Stimulated activated CD8-positive, alpha-beta memory T cell treated with anti-CD3 and anti-CD28 coated beads, Interleukin-12 subunit alpha, Interleukin-12 subunit beta, amount 100 ng/mL, for 24 hours (primary cell): ENCODE data around the gene TECPR1.
"Not testable (repeated sequence)": the region's sequence is repeated elsewhere in the genome, so short reads cannot be mapped to it uniquely, and the experiment has no call there.

ENCODE experiments used
- DNase-seq: peaks from one replicate; pipeline ENCODE4 v3.0.0-alpha.2; 2020; ENCODE audit errors: extremely low read depth

Gene TECPR1

DNA sequence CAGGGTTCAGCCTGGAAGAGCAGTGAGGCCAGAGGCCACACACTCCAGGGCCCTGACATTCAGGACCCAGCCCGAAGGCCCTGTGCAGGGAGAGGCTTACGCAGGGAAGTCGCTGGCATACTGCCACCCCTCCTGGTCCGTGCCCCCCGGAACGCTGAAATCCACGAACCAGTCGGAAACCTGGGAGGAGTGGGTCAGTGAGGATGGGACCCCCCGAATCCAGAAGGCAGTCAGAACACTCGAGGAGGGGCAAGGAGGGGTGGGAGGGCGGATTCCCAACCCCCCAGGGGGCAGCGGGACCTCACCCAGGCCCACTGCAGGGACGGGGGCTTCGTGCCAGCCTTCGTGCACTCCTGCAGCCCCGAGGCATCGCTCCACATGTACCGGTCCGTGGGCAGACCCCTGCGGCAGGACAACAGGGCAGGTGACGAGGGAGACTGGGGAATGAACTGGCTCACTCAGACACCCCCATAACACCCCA is 27.3 kb downstream of the TECPR1 start:
- no peak for DNase-seq

DNA sequence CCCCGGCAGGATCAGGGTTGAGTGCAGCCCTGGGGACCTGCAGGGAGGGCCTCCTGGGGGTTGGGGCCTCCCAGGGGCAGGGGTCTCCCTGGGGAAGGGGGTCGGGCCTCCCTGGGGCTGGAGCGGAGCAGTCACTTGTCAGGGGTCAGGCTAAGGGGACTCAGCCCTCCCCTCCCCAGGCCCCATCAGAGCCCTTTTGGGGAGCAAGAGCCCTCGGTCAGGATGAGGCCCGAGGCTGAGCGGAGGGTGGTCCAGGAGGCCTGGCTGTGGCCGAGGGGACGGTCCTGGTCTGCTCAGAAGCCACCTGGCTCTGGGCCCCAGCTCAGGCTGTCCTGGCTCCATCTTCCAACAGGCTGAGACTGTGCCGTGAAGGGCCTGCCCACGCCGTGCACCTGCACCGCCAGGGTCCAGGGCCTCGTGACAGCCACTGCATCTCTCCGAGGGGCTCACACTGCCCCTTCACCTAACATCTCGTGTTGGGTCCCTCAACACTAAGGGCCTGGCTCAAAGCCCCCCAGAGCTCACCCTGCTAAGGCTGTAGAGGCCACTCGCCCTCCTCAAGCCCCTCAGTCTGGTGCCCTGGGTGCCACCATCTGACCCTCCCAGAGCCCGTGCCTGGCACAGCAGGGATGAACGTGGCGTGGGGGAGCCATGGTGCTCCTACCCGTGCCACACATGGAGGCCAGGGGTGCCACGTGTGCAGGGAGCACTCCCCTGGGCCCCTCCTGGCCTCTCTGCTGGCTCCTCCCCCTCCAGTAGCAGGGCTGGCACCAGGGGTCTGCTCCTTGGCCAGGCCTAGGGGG is 27.9 kb downstream of the TECPR1 start:
- no peak for DNase-seq

DNA sequence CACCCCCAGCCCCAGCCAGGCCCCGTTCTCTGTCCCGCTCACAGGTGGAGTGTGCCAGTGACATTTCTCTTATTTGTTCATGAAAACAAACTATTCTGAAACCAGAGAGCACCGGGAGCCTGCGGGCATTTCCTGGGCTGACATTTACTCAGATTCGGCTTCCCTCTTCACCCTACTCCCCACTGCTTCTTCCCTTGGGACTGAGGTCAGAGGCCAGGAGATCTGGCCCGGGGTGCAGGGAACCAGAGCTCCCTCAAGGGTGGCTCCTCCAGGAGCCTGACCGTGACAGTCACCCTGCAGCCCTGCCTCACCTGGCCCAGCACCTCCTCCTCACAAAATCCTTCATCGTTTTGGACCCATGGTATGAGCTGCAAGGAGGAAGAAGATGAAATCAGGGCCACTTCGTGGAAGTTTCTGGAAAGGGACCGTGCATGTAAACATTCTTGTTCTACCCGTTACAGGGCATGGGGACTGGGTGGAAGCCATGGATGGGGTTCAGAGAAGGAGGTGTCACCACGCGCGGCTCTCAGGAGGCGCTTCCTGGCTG is 28.6 kb downstream of the TECPR1 start:
- DNase-seq = no peak

DNA sequence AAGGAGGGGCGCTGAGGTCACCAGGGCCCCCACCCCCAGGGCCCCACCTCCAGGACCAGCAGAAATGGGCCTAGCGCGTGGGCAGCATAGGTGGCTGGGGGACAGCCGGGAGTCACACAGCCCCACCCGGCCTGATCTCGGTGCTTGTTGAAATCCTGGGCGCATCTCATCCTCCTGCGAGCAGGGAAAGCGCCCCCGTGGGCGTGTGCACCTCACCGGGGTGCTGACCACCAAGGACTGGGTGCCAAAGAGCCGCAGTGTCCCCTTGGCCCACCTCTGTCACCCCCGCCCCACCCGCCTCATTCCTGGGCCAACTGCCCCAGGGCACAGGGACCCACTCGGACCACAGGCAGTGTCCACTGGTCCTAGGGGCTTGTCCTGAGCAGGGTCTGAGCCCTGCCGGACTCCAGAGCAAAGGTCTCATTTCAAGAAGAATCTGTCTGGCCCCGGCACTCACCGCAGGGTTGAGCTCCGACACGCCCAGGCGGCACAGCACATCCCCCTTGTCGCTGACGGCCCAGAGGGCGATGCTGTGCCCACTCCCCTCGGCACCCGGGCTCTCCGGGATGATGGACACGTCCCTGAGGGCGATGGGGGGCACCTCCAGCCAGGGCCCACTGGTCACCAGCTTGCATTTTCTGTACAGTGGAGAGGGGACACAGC is 29.4 kb downstream of the TECPR1 start:
- DNase-seq = no peak

DNA sequence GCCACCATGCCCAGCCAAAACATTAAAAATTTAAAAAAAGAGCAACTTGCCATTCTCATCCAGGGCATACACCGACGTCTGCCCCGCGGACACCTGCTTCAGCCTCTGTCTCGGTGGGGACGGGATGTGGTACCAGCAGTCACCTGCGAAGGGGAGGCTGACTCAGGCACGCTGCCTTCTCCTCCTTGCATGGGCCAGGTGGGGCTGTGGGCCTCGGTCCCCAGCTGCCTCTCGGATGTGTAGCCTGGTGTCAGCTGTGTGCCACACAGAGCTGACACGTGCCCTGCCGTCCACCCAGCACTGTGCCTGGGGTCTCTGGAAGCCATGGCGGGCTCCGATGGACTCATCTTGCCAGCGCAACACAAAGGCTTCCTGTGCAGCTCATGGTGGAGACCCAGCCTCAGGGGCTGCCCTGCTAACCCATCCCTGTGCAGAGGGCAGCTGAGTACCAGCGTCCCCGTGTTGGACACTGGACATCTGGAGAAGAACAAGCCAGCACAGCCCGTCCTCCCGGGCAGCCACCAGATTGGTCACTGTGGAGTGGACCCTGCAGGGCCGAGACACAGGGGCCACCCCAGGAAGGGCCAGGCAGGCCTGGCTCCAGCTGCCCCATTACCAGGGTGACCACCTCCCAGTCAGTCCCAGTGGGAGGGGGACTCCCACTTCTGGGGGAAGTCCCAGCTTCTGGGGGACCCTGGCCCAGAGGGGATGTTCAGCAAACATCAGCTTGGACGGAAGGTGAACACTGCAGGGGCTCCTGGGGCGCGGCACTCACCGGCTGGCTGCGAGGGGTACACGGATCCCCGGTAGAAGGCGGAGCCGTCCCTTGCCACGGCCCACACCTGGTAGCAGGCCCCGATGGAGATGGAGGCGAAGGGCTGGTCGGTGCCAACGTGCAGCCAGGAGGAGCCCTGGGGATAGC is 30.2 kb downstream of the TECPR1 start:
- no peak for DNase-seq

DNA sequence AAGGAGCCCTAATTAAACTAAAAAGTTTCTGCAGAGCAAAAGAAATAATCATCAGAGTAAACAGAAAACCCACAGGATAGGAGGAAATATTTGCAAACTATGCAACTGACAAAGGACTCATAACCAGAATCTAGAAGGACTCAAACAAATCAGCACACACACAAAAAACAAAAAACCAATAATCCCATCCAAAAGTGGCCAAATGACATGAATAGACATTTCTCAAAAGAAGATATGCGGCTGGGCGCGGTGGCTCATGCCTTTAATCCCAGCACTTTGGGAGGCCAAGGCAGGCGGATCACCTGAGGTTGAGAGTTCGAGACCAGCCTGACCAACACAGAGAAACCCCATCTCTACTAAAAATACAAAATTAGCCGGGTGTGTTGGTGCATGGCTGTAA is 32.6 kb downstream of the TECPR1 start:
- not testable (repeated sequence) for DNase-seq

DNA sequence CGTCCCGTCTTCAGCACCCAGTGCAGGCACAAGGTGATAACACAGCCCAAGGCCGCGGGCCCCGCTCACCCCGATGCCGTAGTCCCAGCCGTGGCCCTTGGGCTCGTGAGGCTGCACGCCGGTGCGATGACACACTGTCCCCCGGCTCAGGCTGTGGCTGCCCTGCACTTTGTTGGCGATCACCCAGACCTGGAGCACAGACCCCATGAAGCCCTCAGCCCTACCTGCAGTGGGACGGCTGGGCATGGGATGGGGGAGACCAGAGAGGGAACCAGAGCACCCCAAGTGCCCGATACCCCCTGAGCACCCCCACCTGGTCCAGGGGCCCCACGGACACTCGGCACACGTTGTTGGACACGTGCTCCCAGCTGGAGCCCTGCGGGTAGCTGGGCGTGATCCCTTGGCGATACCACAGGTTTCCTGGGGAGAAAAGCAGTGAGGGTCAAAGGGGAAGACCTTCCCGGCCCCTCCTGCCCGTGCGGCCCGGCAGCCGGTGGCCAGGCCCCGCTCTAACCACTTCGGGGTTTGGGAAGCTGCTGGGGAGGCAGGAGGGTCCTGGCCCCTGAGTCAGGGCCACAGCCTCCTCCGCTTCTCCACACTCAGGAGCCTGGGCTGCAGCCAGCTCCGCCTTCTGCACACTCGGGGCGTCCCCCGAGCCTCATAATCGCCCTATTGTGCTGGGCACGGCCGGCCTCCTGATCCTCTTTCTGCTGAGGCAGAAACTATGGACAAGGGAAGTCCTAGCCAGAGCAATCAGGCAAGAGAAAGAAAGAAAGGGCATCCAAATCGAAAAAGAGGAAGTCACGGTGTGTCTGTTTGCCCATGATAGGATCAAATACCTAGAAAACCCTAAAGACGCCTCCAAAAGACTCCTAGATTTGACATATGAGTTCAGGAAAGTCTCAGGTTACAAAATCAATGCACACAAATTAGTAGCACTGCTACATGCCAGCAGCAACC is 34.1 kb downstream of the TECPR1 start:
- no peak for DNase-seq

DNA sequence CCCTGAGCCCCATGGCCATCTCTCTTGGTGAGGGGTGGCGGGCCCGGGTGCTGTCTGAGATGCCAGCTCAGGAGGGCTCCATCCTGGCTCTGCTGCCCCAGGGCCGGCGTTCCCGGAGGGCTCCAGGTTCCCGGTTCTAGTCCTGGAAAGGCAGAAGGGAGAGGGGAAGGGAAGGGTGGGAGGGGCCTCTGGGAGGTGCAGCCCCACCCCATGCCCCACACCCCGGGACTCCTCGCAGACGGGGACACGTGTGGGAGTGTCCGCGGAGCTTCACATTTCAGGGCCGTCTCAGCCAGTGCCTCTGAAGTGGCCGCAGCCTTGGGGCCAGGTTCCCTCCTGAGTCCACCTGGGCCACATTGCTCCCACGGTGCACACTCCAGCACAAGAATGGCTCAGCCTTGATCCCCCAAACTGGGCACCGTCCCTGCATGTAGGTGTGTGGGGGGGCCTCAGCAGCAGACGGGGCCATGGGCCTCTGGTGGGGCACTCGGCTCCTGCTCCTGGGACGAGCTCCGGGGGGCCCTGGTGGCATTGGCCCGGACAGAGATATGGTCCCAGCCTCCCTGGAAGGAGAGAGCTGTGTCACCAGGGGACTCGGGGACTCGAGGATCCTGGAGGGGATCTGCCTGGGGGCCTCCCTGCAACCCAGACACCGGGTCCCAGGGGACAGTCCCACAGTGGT is 35.0 kb downstream of the TECPR1 start:
- no peak for DNase-seq

DNA sequence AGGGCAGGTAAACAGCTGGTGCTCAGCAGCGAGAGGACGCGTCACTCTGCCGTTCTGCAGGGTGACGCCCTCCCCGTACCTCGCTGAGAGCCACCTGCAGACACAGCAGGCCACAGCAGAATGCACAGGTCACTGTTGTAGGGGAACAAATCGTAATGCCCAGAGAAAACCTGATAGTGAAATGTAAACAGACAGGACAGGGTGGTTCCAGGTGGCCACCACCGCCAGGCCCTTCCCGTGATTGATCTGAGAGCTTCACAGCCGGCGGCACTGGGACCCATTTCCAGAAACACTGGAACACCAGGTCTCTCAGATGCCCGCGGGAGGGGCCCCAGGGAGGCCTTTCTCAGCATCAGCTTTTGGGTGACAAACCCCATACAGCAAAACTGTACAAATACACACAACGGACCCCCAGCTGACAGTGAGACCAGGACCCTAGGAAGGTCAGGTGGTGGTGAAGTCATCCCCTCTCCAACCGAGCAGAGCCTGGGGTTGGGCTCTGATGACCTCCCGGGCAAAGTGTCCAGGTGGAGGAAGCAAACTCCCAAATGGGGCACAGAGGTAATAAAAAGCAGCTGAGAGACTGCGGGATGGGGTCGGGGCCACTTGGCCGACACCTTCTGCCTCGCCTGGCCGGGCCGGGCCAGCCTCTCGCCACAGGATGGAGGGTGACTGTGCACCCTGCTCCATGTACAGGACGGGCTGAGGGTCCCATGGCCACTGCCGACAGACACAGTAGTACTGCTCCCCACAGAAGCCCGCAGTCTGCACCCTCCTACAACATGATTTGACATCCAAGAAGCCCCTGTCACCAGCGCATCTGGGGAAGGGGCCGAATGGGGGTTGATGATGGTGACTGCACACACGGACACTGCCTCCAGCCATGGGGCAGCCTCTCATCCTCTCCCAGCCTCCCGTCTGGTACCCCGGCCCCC is 36.2 kb downstream of the TECPR1 start:
- no peak for DNase-seq

DNA sequence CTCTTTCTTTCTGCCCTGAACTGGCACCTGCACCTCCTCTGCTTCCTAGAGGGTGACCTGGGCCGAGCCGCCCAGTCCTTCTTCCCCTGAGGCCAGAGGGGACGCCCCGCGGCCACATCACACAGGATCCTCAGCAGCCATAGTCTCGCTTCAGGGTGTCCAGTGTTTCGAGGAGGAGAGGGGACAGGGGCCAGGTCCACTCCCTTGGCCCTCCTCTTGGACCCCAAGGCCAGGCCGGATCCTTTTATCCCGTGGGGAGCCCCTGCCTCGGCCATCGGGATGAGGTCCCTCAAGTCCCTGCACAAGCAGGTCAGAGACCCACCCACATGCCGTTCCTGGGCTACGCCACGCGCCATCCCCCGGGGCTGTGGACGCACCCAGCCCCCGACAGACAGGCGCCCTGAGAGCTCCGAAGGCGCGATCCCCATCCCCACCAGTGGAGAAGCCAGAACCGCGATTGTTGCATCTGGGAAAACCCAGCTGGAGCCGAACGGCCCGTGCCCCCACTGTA is 37.2 kb downstream of the TECPR1 start:
- no peak for DNase-seq

DNA sequence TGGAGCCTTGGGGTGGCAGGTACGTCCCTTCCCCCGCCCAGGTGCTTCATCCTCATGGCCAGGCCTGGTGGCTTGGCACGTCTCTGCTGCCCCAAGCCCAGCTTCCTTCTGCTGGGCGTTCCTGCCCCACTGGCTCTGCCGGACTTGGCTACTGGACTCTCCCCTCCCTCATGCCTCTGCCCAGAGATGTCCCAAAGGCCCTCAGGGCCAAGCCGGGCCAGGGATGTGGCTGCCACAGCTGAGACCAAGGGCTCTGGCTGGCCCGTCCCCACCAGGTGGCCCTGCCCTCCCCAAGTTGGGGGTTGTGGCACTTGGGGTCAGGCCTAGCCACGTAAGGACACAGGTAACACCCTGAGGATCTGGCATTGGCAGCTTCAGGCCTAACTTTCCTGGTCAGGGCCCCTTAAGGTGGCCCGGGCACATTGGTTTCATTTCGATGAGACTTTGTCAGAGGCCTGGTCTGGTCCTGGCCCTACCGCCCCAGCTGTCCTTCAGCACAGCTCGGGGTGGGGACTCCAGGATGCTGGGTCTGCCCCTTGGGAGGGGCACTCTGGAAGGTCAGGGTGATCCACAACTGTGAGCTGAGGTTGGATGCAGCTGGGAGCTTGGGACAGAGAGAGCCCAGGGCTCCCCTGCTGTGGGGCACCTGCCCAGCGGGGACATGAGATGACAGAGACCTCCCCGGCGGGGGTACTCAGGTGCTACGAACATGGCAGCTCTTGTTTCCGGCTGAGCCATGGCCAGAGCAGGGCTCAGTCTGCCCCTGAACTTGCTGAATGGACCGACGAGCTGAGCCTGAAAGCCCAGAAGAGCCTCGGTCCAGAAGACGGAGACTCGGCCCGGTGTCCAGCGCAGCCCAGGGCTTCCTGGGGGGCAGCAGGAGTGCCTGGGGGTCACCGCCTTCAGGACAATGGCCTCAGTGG is 37.9 kb downstream of the TECPR1 start:
- no peak for DNase-seq

DNA sequence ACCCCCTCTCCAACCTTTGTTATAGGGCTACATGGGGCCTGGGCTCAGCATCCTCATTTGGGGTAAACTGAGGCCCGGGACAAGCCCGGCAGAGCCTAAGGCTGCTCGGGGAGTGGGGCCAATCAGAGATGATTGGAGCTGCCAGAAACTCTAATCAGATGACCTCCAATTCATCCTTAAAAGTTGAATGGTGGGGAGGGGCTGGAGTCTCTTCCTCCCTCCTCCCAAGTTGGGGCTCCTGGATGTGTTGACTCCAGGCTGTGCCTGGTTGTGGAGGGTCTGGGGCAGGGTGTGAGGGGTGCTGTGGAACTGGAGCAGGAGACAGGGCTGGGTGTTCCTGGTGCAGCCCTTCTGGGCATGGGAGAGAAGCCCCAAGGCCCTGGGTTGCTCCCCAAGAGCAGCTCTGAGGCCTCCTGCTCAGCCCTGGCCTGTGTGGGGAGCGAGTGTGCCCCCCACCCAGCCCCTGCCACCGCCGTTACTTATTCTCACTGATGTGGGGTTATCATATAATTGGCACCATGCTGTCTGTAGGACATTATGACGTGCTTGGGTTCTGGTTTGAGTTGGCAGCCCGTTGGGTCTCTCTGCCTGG is 38.6 kb downstream of the TECPR1 start:
- no peak for DNase-seq

DNA sequence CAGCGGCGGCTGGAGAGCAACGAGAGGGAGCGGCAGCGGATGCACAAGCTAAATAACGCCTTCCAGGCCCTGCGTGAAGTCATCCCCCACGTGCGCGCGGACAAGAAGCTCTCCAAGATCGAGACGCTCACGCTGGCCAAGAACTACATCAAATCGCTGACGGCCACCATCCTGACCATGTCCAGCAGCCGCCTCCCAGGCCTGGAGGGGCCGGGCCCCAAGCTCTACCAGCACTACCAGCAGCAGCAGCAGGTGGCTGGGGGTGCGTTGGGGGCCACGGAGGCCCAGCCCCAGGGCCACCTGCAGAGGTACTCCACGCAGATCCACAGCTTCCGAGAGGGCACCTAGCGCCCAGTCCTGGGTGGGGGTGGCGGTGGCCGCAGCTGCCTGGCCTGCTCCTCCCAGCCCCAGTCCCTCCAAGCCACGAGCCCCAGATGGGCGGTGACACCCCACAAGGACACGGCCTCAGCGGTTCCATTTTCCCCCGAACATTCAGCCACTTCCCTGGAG is 39.4 kb downstream of the TECPR1 start:
- DNase-seq = no peak

DNA sequence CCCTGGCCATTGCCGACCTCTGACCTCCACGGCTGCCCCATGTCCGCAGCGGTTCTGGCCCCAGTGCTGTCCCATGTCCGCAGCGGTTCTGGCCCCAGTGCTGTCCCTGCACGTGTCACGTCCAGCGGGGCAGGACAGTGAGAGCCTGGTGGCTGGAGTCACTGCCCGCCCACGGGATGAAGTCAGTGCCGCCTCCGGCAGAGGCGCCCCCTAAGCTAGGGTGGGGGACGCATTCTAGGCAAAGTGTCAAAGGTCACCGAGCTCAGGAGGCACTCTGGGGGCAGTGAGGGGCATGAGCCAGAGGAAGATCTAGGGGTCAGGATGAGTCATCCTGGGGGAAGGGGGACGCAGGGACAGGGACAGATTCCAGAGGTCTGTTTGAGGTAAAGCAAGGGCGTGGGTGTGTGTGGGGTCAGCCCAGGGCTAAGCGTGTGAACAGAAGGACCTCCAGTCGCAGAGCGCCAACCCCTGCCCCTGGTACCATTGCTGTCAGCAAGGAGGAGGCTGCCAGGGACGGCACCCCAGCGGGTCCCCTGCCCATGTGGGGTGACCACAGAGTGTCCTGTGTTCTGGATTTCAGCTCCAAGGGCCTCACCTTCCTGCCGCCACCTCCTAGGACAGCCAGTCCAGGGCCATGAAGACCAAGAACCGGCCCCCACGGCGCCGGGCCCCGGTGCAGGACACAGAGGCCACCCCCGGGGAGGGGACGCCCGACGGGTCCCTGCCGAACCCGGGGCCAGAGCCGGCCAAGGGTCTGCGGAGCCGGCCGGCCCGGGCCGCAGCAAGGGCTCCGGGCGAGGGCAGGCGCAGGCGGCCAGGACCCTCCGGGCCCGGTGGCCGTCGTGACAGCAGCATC is 40.1 kb downstream of the TECPR1 start:
- DNase-seq = no peak

DNA sequence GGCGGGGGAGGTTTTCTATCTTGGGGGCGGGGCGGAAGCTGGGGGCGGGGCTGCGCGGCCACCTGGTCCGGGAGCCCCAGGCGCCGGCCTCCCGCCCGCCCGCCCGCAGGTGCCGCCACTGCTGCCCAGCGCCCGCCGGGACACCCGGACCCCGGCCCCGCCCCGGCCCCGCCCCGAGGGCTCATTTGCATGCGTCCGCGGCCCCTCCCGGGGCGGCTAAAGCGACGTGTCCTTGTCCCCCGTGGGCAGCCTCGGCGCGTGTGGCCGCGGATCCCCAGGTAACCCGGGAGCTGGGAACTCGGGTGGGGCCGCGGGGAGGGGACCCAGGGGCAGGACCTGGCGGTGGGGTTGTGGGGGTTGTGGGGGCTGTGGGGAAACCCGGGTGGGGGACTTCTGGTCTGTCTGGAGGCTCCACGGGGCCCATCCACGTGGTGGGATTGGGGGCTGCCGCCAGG is 40.8 kb downstream of the TECPR1 start, which contains the start of gene BHLHA15:
Gene BHLHA15, plus strand, starts transcription at position 219 of the 455 bp plus-strand sequence. CDS start 871 bp downstream, outside the sequence.
- DNase-seq = no peak
